Uterus (tissue), 2 donors: ENCODE data around the gene ABCC4.

ENCODE experiments used
- CTCF ChIP-seq, 4 experiments: fragments of 200-600 bp in 2 of 4; fragments of 450-650 bp in 2 of 4; sonication (generic) in 2 of 4; IDR thresholded peaks; one replicate each; pipeline ENCODE4 v1.5.1; 2016 to 2019; ENCODE audit warnings: antibody characterized with exemption in 4 of 4, mild to moderate bottlenecking in 2 of 4, moderate library complexity in 1 of 4
- POLR2A ChIP-seq, 2 donors: fragments of 450-650 bp; IDR thresholded peaks; one replicate each; pipeline ENCODE4 v1.6.1; 2016; ENCODE audit warnings: antibody characterized with exemption in 2 of 2, mild to moderate bottlenecking in 1 of 2, moderate library complexity in 1 of 2

GRCh38 chr13:95349267-95349666 lies 48.0 kb upstream of the ABCC4 start:
- TF ChIP-seq POLR2A (IDR thresholded peaks at IDR 0.05) (no peak), CTCF (IDR thresholded peaks at IDR 0.05) (no peak)
